Astrocyte of the hippocampus (primary cell): ENCODE results near the gene LYL1.
A peak's percentile ranks its signal among the peaks of the same experiment; 100 is the strongest.
"Not testable (repeated sequence)": the region's sequence is repeated elsewhere in the genome, so short reads cannot be mapped to it uniquely, and the experiment has no call there.

Source experiments
- DNase-seq: peaks from one replicate; pipeline ENCODE4 v3.0.0; 2011; ENCODE audit warnings: low read depth, low spot score

The LYL1 gene

GRCh38 chr19:13102666-13103580 is at the start of gene LYL1:
TSS of gene LYL1 (minus strand) at chr19:13102858. CDS start at chr19:13101171, 1,687 bp downstream.
- DNase-seq: peak; percentile 61

- peak; percentile 99 for DNase-seq
Observed at GRCh38 chr19:13151605-13152355, 49.1 kb upstream of the LYL1 start.

- no peak for DNase-seq
Observed at GRCh38 chr19:13150931-13151604, 48.4 kb upstream of the LYL1 start.

- DNase-seq: peak; percentile 97
Observed at GRCh38 chr19:13150187-13150930, 47.7 kb upstream of the LYL1 start, which contains the start of the genes IER2 and STX10. TSS of gene IER2 (plus strand) at chr19:13150411. CDS start at chr19:13153187, 2,776 bp downstream. TSS of gene STX10 (minus strand) at chr19:13150375. CDS start at chr19:13150173, 202 bp downstream.

- peak; percentile 75 for DNase-seq
Observed at GRCh38 chr19:13149628-13150186, 47.0 kb upstream of the LYL1 start.

- DNase-seq: not testable (repeated sequence)
Observed at GRCh38 chr19:13149173-13149627, 46.5 kb upstream of the LYL1 start.

GRCh38 chr19:13146763-13147563 is 44.3 kb upstream of the LYL1 start:
- DNase-seq: no peak

GRCh38 chr19:13139633-13140311 is 37.1 kb upstream of the LYL1 start:
- DNase-seq: no peak

GRCh38 chr19:13138916-13139198 is 36.2 kb upstream of the LYL1 start:
- no peak for DNase-seq

- DNase-seq: no peak
Observed at GRCh38 chr19:13138171-13138915, 35.7 kb upstream of the LYL1 start.

GRCh38 chr19:13137290-13137794 is 34.7 kb upstream of the LYL1 start:
- no peak for DNase-seq

GRCh38 chr19:13135068-13136062 is 32.7 kb upstream of the LYL1 start:
- DNase-seq: no peak

- DNase-seq: no peak
Observed at GRCh38 chr19:13134626-13135025, 32.0 kb upstream of the LYL1 start.

GRCh38 chr19:13133241-13133870 is 30.7 kb upstream of the LYL1 start:
- DNase-seq: no peak

GRCh38 chr19:13132471-13133180 is 30.0 kb upstream of the LYL1 start:
- DNase-seq: peak; percentile 52

- DNase-seq: no peak
Observed at GRCh38 chr19:13130886-13131490, 28.3 kb upstream of the LYL1 start.
